ENCODE measurements around the gene LRPAP1. TPM values are rescaled to one million over a fixed set of nuclear protein-coding genes. Genes with fewer than 3 reads are reported as not detected.

Gene LRPAP1
- total and polyA plus RNA-seq, 8 donors = 31.5 to 92.0 (median 52.8) TPM

- Histone ChIP-seq H3K4me3 (no peak overlapping the region), H3K27ac (no peak overlapping the region), H3K4me1 (peaks cover 0 to 4% (median 0%) of the 10 kb centered on the region in 4 donors), H3K27me3 (peaks cover 0 to 36% (median 9%) of the 10 kb centered on the region in 3 donors), H3K36me3 (peaks cover 0 to 45% (median 33%) of the 10 kb centered on the region in 4 donors), H3K9me3 (no peaks in the 10 kb centered on the region)
- no peak for TF ChIP-seq POLR2AphosphoS5 (IDR thresholded peaks at IDR 0.05)
- TF ChIP-seq EP300 (IDR thresholded peaks at IDR 0.05) = no peak
- TF ChIP-seq CTCF (IDR thresholded peaks at IDR 0.05) = no peak
- no peak for TF ChIP-seq POLR2A (IDR thresholded peaks at IDR 0.05)
- intact Hi-C loops (cut with DNase I; ENCODE audit: low total_unique reads) = no loop called here
- DNase-seq = no peak
- WGBS, 5 donors = 76 to 86% (median 83%) methylated on average over 20 to 24 of the region's 24 CpGs
Observed at GRCh38 chr4:3497523-3498389, 34.5 kb downstream of the LRPAP1 start.

GRCh38 chr4:3497095-3497494 is 35.1 kb downstream of the LRPAP1 start:
- Histone ChIP-seq H3K4me1 (peaks cover 0 to 4% (median 0%) of the 10 kb centered on the region in 4 donors), H3K9me3 (no peaks in the 10 kb centered on the region), H3K36me3 (peaks cover 0 to 41% (median 26%) of the 10 kb centered on the region in 4 donors), H3K27ac (no peak overlapping the region), H3K27me3 (peaks cover 0 to 43% (median 12%) of the 10 kb centered on the region in 3 donors), H3K4me3 (no peak overlapping the region)
- no peak for DNase-seq
- intact Hi-C loops (cut with DNase I; ENCODE audit: low total_unique reads) = no loop called here
- TF ChIP-seq CTCF (IDR thresholded peaks at IDR 0.05) (no peak), EP300 (IDR thresholded peaks at IDR 0.05) (no peak), POLR2AphosphoS5 (IDR thresholded peaks at IDR 0.05) (no peak), POLR2A (IDR thresholded peaks at IDR 0.05) (no peak)
- WGBS, 5 donors = 83 to 92% (median 85%) methylated on average over 2 to 6 of the region's 6 CpGs

GRCh38 chr4:3496021-3496420 is 36.2 kb downstream of the LRPAP1 start:
- H3K36me3 ChIP-seq = peaks cover 0 to 30% (median 16%) of the 10 kb centered on the region in 4 donors
- peaks cover 0 to 50% (median 13%) of the 10 kb centered on the region in 3 donors for H3K27me3 ChIP-seq
- no peak overlapping the region for H3K27ac ChIP-seq
- no peak overlapping the region for H3K4me3 ChIP-seq
- no peaks in the 10 kb centered on the region for H3K9me3 ChIP-seq
- intact Hi-C loops (cut with DNase I; ENCODE audit: low total_unique reads) = no loop called here
- peaks cover 0 to 4% (median 0%) of the 10 kb centered on the region in 4 donors for H3K4me1 ChIP-seq
- no peak for DNase-seq
- WGBS, 5 donors = 54 to 73% (median 67%) methylated on average over 9 to 14 of the region's 14 CpGs
- TF ChIP-seq EP300 (IDR thresholded peaks at IDR 0.05) = no peak
- no peak for TF ChIP-seq POLR2A (IDR thresholded peaks at IDR 0.05)
- no peak for TF ChIP-seq POLR2AphosphoS5 (IDR thresholded peaks at IDR 0.05)

GRCh38 chr4:3495204-3495975 is 36.8 kb downstream of the LRPAP1 start:
- intact Hi-C loops (cut with DNase I; ENCODE audit: low total_unique reads) = no loop called here
- no peaks in the 10 kb centered on the region for H3K9me3 ChIP-seq
- H3K27me3 ChIP-seq = peaks cover 0 to 50% (median 13%) of the 10 kb centered on the region in 3 donors
- no peak for TF ChIP-seq CTCF (IDR thresholded peaks at IDR 0.05)
- TF ChIP-seq POLR2A (IDR thresholded peaks at IDR 0.05) = no peak
- TF ChIP-seq EP300 (IDR thresholded peaks at IDR 0.05) = no peak
- TF ChIP-seq POLR2AphosphoS5 (IDR thresholded peaks at IDR 0.05) = no peak
- no peak overlapping the region for H3K27ac ChIP-seq
- peaks cover 0 to 24% (median 9%) of the 10 kb centered on the region in 4 donors for H3K36me3 ChIP-seq
- DNase-seq = no peak
- peaks cover 0 to 4% (median 0%) of the 10 kb centered on the region in 4 donors for H3K4me1 ChIP-seq
- 78 to 83% (median 79%) methylated on average over 18 to 28 of the region's 28 CpGs for WGBS, 5 donors
- H3K4me3 ChIP-seq = no peak overlapping the region

Data from stomach (tissue), 9 donors.